Peyer's patch (tissue), 4 donors: ENCODE data around the gene PRR4. TPM values are rescaled to one million over a fixed set of nuclear protein-coding genes. Genes with fewer than 3 reads are reported as not detected.

Source experiments
- DNase-seq, 3 donors: peaks; one replicate each; pipeline ENCODE4 v3.0.0-alpha.2; 2017 to 2019
- H3K27ac ChIP-seq, 4 donors: fragments of 200-600 bp; sonication (generic); one replicate each; pipeline ENCODE4 v1.5.1; 2016 to 2019
- H3K27me3 ChIP-seq, 2 donors: fragments of 200-600 bp; sonication (generic); one replicate each; pipeline ENCODE4 v1.5.1; 2019
- H3K36me3 ChIP-seq, 3 donors: fragments of 200-600 bp; sonication (generic); one replicate each; pipeline ENCODE4 v1.5.1; 2016 to 2019
- H3K4me1 ChIP-seq, 4 donors: fragments of 200-600 bp; sonication (generic); one replicate each; pipeline ENCODE4 v1.5.1; 2016 to 2019
- H3K4me3 ChIP-seq, 4 donors: fragments of 200-600 bp; sonication (generic); 1 replicate in 3 of 4; 2 replicates in 1 of 4; pipeline ENCODE4 v1.5.1; 2016 to 2019; ENCODE audit warnings: mild to moderate bottlenecking in 1 of 4
- H3K9me3 ChIP-seq, 4 donors: fragments of 200-600 bp; sonication (generic); one replicate each; pipeline ENCODE4 v1.5.1; 2016 to 2019; ENCODE audit warnings: mild to moderate bottlenecking in 1 of 4
- CTCF ChIP-seq, 6 experiments: fragments of 450-650 bp in 4 of 6; fragments of 200-600 bp in 2 of 6; sonication (generic) in 1 of 6; IDR thresholded peaks; one replicate each; pipeline ENCODE4 v1.5.1; 2017 to 2019; ENCODE audit warnings: antibody characterized with exemption in 6 of 6, mild to moderate bottlenecking in 3 of 6, moderate library complexity in 1 of 6
- POLR2A ChIP-seq, 2 donors: fragments of 450-650 bp; IDR thresholded peaks; one replicate each; pipeline ENCODE4 v1.5.1; 2017; ENCODE audit warnings: antibody characterized with exemption in 2 of 2, mild to moderate bottlenecking in 2 of 2, moderate library complexity in 2 of 2
- total RNA-seq, 4 donors: library from RNA; depleted of rRNA; stranded (reverse); fragments of >200 nt; gene quantifications; one replicate each; pipeline ENCODE4 v1.1.0, GENCODE V29; 2016

The PRR4 gene
- total RNA-seq, 4 donors from 2014 or later = 5.4 to 10.2 (median 5.8) TPM; not detected in 1

GRCh38 chr12:10873378-10873777 lies 24.1 kb upstream of the PRR4 start:
- no peak for DNase-seq
- TF ChIP-seq POLR2A (IDR thresholded peaks at IDR 0.05) (no peak), CTCF (IDR thresholded peaks at IDR 0.05) (no peak)

GRCh38 chr12:10867381-10867780 lies 18.1 kb upstream of the PRR4 start:
- Histone ChIP-seq H3K4me3 (no peak overlapping the region), H3K36me3 (no peaks in the 10 kb centered on the region), H3K27me3 (no peaks in the 10 kb centered on the region), H3K27ac (no peak overlapping the region), H3K4me1 (no peaks in the 10 kb centered on the region), H3K9me3 (no peaks in the 10 kb centered on the region)
- TF ChIP-seq POLR2A (IDR thresholded peaks at IDR 0.05) = no peak
- TF ChIP-seq CTCF (IDR thresholded peaks at IDR 0.05) = peak in 2 of 6 experiments; percentile 19 to 29
- DNase-seq = no peak

More at GRCh38 chr12:10873378-10873777, 24.1 kb upstream of the PRR4 start:
- H3K4me1 ChIP-seq = no peaks in the 10 kb centered on the region
- H3K4me3 ChIP-seq = no peak overlapping the region
- H3K36me3 ChIP-seq = no peaks in the 10 kb centered on the region
- no peaks in the 10 kb centered on the region for H3K27me3 ChIP-seq
- no peaks in the 10 kb centered on the region for H3K9me3 ChIP-seq
- no peak overlapping the region for H3K27ac ChIP-seq

- H3K36me3 ChIP-seq = no peaks in the 10 kb centered on the region
- H3K27me3 ChIP-seq = no peaks in the 10 kb centered on the region
- H3K4me3 ChIP-seq = no peak overlapping the region
- DNase-seq = no peak
- no peak overlapping the region for H3K27ac ChIP-seq
- TF ChIP-seq CTCF (IDR thresholded peaks at IDR 0.05) = no peak
- no peak for TF ChIP-seq POLR2A (IDR thresholded peaks at IDR 0.05)
- no peaks in the 10 kb centered on the region for H3K9me3 ChIP-seq
- H3K4me1 ChIP-seq = no peaks in the 10 kb centered on the region
Measured at GRCh38 chr12:10863512-10864218, 14.4 kb upstream of the PRR4 start.

GRCh38 chr12:10861366-10861765 lies 12.1 kb upstream of the PRR4 start:
- TF ChIP-seq POLR2A (IDR thresholded peaks at IDR 0.05) (no peak), CTCF (IDR thresholded peaks at IDR 0.05) (no peak)
- no peaks in the 10 kb centered on the region for H3K27me3 ChIP-seq
- H3K27ac ChIP-seq = no peak overlapping the region
- peaks cover 0 to 5% (median 2%) of the 10 kb centered on the region in 4 donors for H3K9me3 ChIP-seq
- no peaks in the 10 kb centered on the region for H3K4me1 ChIP-seq
- no peak overlapping the region for H3K4me3 ChIP-seq
- peaks cover 0 to 5% (median 0%) of the 10 kb centered on the region in 3 donors for H3K36me3 ChIP-seq
- no peak for DNase-seq

GRCh38 chr12:10855807-10856206 lies 6.5 kb upstream of the PRR4 start:
- no peaks in the 10 kb centered on the region for H3K27me3 ChIP-seq
- H3K27ac ChIP-seq = no peak overlapping the region
- no peak for TF ChIP-seq CTCF (IDR thresholded peaks at IDR 0.05)
- no peak for TF ChIP-seq POLR2A (IDR thresholded peaks at IDR 0.05)
- H3K36me3 ChIP-seq = peaks cover 0 to 5% (median 0%) of the 10 kb centered on the region in 3 donors
- H3K9me3 ChIP-seq = peaks cover 0 to 12% (median 2%) of the 10 kb centered on the region in 4 donors
- no peak for DNase-seq
- no peak overlapping the region for H3K4me3 ChIP-seq
- no peaks in the 10 kb centered on the region for H3K4me1 ChIP-seq
